ENCODE data around the gene CCDC134.

DNA sequence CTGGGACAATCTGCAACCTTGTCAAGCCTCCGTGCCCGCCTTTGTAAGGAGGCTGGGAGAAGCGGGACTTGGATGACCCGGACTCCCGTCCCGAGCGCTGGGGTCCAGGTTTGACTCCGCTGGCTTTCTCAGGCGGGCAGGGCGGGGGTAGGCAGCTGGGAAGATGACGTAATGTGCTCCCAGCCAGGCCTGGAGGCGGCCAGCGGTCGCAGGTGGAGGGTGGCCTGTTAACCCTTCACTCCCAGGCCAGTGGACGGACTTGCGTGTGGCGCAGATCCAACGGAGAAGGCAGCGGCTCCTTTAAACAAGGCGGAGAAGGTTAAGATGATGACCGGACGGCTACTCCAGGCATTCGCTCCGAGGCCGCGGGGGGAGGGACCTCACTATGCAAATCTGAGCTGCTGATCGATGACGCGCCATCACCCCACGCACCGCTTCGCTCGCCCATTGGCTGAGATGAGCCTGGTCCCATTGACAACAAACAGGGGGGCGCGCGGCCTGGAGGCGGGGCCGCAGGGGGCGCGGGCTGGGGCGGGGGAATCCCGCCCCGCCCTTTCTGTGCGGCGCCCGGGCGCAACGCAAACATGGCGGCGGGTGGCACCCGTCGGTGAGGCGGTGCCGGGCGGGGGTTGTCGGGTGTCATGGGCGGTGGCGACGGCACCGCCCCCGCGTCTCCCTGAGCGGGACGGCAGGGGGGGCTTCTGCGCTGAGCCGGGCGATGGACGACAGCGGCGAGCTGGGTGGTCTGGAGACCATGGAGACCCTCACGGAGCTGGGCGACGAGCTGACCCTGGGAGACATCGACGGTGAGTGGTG is 32.3 kb downstream of the CCDC134 start, which contains the start of gene SREBF2:
- TF ChIP-seq, protein P1, sequence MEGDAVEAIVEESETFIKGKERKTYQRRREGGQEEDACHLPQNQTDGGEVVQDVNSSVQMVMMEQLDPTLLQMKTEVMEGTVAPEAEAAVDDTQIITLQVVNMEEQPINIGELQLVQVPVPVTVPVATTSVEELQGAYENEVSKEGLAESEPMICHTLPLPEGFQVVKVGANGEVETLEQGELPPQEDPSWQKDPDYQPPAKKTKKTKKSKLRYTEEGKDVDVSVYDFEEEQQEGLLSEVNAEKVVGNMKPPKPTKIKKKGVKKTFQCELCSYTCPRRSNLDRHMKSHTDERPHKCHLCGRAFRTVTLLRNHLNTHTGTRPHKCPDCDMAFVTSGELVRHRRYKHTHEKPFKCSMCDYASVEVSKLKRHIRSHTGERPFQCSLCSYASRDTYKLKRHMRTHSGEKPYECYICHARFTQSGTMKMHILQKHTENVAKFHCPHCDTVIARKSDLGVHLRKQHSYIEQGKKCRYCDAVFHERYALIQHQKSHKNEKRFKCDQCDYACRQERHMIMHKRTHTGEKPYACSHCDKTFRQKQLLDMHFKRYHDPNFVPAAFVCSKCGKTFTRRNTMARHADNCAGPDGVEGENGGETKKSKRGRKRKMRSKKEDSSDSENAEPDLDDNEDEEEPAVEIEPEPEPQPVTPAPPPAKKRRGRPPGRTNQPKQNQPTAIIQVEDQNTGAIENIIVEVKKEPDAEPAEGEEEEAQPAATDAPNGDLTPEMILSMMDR (conservative IDR thresholded peaks at IDR 0.05; ENCODE audit: low read depth, low read length), result no peak
- TF ChIP-seq EZH2phosphoT487 (IDR thresholded peaks at IDR 0.05; ENCODE audit: borderline replicate concordance, low read length), result no peak
